Tibial nerve (tissue), 3 donors: ENCODE data around the gene CTAGE4.
"Not testable (repeated sequence)": the region's sequence is repeated elsewhere in the genome, so short reads cannot be mapped to it uniquely, and the experiment has no call there.

Experiments used
- POLR2A ChIP-seq, 2 donors: fragments of 450-650 bp; IDR thresholded peaks; one replicate each; pipeline ENCODE4 v1.6.1; 2017; ENCODE audit warnings: antibody characterized with exemption in 2 of 2, mild to moderate bottlenecking in 2 of 2, moderate library complexity in 2 of 2
- TF ChIP-seq, protein P1 (sequence below), 5 experiments: fragments of 200-600 bp in 3 of 5; fragments of 450-650 bp in 2 of 5; sonication (generic) in 3 of 5; IDR thresholded peaks; one replicate each; pipeline ENCODE4 v1.5.1; 2016 to 2019; ENCODE audit warnings: antibody characterized with exemption in 5 of 5, mild to moderate bottlenecking in 3 of 5, moderate library complexity in 2 of 5

DNA sequence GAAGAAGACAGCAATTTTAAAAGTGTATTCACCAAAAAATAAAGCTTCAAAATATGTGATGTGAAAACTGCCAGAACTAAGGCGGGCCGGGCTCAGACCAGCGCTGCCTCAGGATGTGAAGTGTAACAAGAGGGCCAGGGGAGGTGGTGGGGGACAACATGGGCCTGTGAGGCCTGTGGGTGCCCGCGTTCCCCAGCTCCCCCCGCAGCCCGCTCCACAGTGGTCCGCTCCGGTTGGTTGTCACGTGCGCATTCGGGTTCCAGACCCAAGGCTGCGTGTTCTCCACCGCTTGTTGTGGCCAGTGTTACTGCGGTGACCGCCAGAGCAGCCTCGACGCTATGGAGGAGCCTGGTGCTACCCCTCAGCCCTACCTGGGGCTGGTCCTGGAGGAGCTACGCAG, at the start of gene CTAGE4:
- TF ChIP-seq POLR2A (IDR thresholded peaks at IDR 0.05), result not testable (repeated sequence)
- TF ChIP-seq, protein P1, sequence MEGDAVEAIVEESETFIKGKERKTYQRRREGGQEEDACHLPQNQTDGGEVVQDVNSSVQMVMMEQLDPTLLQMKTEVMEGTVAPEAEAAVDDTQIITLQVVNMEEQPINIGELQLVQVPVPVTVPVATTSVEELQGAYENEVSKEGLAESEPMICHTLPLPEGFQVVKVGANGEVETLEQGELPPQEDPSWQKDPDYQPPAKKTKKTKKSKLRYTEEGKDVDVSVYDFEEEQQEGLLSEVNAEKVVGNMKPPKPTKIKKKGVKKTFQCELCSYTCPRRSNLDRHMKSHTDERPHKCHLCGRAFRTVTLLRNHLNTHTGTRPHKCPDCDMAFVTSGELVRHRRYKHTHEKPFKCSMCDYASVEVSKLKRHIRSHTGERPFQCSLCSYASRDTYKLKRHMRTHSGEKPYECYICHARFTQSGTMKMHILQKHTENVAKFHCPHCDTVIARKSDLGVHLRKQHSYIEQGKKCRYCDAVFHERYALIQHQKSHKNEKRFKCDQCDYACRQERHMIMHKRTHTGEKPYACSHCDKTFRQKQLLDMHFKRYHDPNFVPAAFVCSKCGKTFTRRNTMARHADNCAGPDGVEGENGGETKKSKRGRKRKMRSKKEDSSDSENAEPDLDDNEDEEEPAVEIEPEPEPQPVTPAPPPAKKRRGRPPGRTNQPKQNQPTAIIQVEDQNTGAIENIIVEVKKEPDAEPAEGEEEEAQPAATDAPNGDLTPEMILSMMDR (IDR thresholded peaks at IDR 0.05), result not testable (repeated sequence)
